IPS-15b (cell line): ENCODE data around the gene ADRM1.

Experiments used
- H3K27me3 ChIP-seq: one replicate; pipeline ENCODE4 v1.6.1; 2013; ENCODE audit warnings: low read length; ENCODE audit not compliant: control insufficient read depth, insufficient read depth
- H3K36me3 ChIP-seq: one replicate; pipeline ENCODE4 v1.6.1; 2013; ENCODE audit warnings: low read length; ENCODE audit not compliant: control insufficient read depth, insufficient read depth
- H3K4me1 ChIP-seq: one replicate; pipeline ENCODE4 v1.6.1; 2013; ENCODE audit warnings: mild to moderate bottlenecking, low read length; ENCODE audit not compliant: control insufficient read depth, insufficient read depth
- H3K4me3 ChIP-seq: one replicate; pipeline ENCODE4 v1.5.1; 2013; ENCODE audit warnings: low read depth, low read length
- H3K9ac ChIP-seq: one replicate; pipeline ENCODE4 v1.6.1; 2013; ENCODE audit warnings: low read depth, mild to moderate bottlenecking, low read length
- H3K9me3 ChIP-seq: one replicate; pipeline ENCODE4 v1.6.1; 2013; ENCODE audit warnings: mild to moderate bottlenecking, low read length; ENCODE audit not compliant: control insufficient read depth, insufficient read depth

ADRM1 gene

GRCh38 chr20:62342910-62343309, 40.1 kb downstream of the ADRM1 start:
- H3K36me3 ChIP-seq = peaks cover 60% of the 10 kb centered on the region
- no peaks in the 10 kb centered on the region for H3K27me3 ChIP-seq
- no peak overlapping the region for H3K9ac ChIP-seq
- H3K4me3 ChIP-seq = no peak overlapping the region
- no peaks in the 10 kb centered on the region for H3K9me3 ChIP-seq
- no peaks in the 10 kb centered on the region for H3K4me1 ChIP-seq

- Histone ChIP-seq H3K9me3 (no peaks in the 10 kb centered on the region), H3K27me3 (no peaks in the 10 kb centered on the region), H3K9ac (no peak overlapping the region), H3K4me3 (no peak overlapping the region), H3K4me1 (no peaks in the 10 kb centered on the region), H3K36me3 (peaks cover 59% of the 10 kb centered on the region)
Measured at GRCh38 chr20:62344092-62344491, 41.3 kb downstream of the ADRM1 start.

GRCh38 chr20:62344782-62345181, 42.0 kb downstream of the ADRM1 start:
- Histone ChIP-seq H3K4me1 (no peaks in the 10 kb centered on the region), H3K9me3 (no peaks in the 10 kb centered on the region), H3K9ac (no peak overlapping the region), H3K27me3 (no peaks in the 10 kb centered on the region), H3K4me3 (no peak overlapping the region), H3K36me3 (peaks cover 57% of the 10 kb centered on the region)

- H3K9ac ChIP-seq = no peak overlapping the region
- H3K27me3 ChIP-seq = no peaks in the 10 kb centered on the region
- no peaks in the 10 kb centered on the region for H3K9me3 ChIP-seq
- peaks cover 58% of the 10 kb centered on the region for H3K36me3 ChIP-seq
- H3K4me1 ChIP-seq = no peaks in the 10 kb centered on the region
- no peak overlapping the region for H3K4me3 ChIP-seq
Measured at GRCh38 chr20:62345681-62346370, 43.0 kb downstream of the ADRM1 start.

GRCh38 chr20:62346398-62347150, 43.8 kb downstream of the ADRM1 start:
- peaks cover 61% of the 10 kb centered on the region for H3K36me3 ChIP-seq
- H3K9ac ChIP-seq = no peak overlapping the region
- no peaks in the 10 kb centered on the region for H3K9me3 ChIP-seq
- no peak overlapping the region for H3K4me3 ChIP-seq
- H3K4me1 ChIP-seq = no peaks in the 10 kb centered on the region
- no peaks in the 10 kb centered on the region for H3K27me3 ChIP-seq

- no peak overlapping the region for H3K9ac ChIP-seq
- no peaks in the 10 kb centered on the region for H3K4me1 ChIP-seq
- H3K27me3 ChIP-seq = no peaks in the 10 kb centered on the region
- no peaks in the 10 kb centered on the region for H3K9me3 ChIP-seq
- peaks cover 64% of the 10 kb centered on the region for H3K36me3 ChIP-seq
- no peak overlapping the region for H3K4me3 ChIP-seq
Measured at GRCh38 chr20:62347151-62347404, 44.3 kb downstream of the ADRM1 start.

GRCh38 chr20:62347445-62347844, 44.6 kb downstream of the ADRM1 start:
- Histone ChIP-seq H3K9me3 (no peaks in the 10 kb centered on the region), H3K36me3 (peaks cover 64% of the 10 kb centered on the region), H3K4me1 (no peaks in the 10 kb centered on the region)

GRCh38 chr20:62348604-62349003, 45.8 kb downstream of the ADRM1 start:
- no peaks in the 10 kb centered on the region for H3K27me3 ChIP-seq
- no peaks in the 10 kb centered on the region for H3K9me3 ChIP-seq
- H3K9ac ChIP-seq = no peak overlapping the region
- no peak overlapping the region for H3K4me3 ChIP-seq
- H3K36me3 ChIP-seq = peaks cover 71% of the 10 kb centered on the region
- H3K4me1 ChIP-seq = no peaks in the 10 kb centered on the region

More at GRCh38 chr20:62347445-62347844, 44.6 kb downstream of the ADRM1 start:
- Histone ChIP-seq H3K27me3 (no peaks in the 10 kb centered on the region), H3K9ac (no peak overlapping the region), H3K4me3 (no peak overlapping the region)

- Histone ChIP-seq H3K9ac (no peak overlapping the region), H3K4me1 (peaks cover under 1% of the 10 kb centered on the region), H3K27me3 (no peaks in the 10 kb centered on the region), H3K9me3 (no peaks in the 10 kb centered on the region), H3K36me3 (peaks cover 70% of the 10 kb centered on the region), H3K4me3 (no peak overlapping the region)
Measured at GRCh38 chr20:62349556-62350097, 46.8 kb downstream of the ADRM1 start.

- H3K4me3 ChIP-seq = no peak overlapping the region
- H3K27me3 ChIP-seq = no peaks in the 10 kb centered on the region
- H3K9me3 ChIP-seq = no peaks in the 10 kb centered on the region
- no peak overlapping the region for H3K9ac ChIP-seq
- H3K4me1 ChIP-seq = peaks cover 5% of the 10 kb centered on the region
- H3K36me3 ChIP-seq = peaks cover 70% of the 10 kb centered on the region
Measured at GRCh38 chr20:62350098-62350628, 47.4 kb downstream of the ADRM1 start.

- Histone ChIP-seq H3K4me1 (peaks cover 8% of the 10 kb centered on the region), H3K9ac (no peak overlapping the region), H3K36me3 (peaks cover 67% of the 10 kb centered on the region), H3K27me3 (no peaks in the 10 kb centered on the region), H3K9me3 (no peaks in the 10 kb centered on the region), H3K4me3 (no peak overlapping the region)
Measured at GRCh38 chr20:62350629-62351422, 48.0 kb downstream of the ADRM1 start.
